Fibroblast of skin of right biceps (primary cell): ENCODE data around the gene NBR1.
"Not testable (repeated sequence)": the region's sequence is repeated elsewhere in the genome, so short reads cannot be mapped to it uniquely, and the experiment has no call there.

Experiments used
- DNase-seq: peaks from one replicate; pipeline ENCODE4 v3.0.0-alpha.2; 2013

The NBR1 gene

GRCh38 chr17:43215341-43215740 is 44.3 kb downstream of the NBR1 start:
- no peak for DNase-seq

- no peak for DNase-seq
Measured at GRCh38 chr17:43216369-43216761, 45.4 kb downstream of the NBR1 start.

- DNase-seq, result no peak
Measured at GRCh38 chr17:43216762-43217613, 46.0 kb downstream of the NBR1 start.

DNA sequence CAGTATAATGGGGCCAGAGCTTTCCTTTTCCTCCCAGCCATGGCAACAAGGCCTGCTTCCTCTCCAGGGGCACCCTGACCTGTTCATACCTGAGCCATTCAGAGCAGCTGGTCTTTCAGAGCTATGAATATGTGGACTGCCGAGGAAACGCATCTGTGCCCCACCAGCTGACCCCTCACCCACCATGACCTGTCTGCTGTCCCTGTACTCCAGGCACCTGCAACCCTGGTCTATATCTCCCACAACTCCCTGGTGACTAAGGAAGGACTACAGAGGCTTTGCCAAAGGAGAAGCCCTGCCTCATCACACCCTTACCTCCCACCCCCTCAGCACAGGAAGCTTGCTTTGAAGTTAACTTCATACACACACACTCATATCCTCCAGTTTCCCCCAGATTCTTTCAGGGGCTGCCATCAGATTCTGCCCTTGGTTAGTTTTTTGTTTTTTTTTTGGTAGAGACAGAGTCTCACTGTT is 46.6 kb downstream of the NBR1 start:
- DNase-seq, result no peak

GRCh38 chr17:43219001-43219400 is 48.0 kb downstream of the NBR1 start:
- no peak for DNase-seq

- DNase-seq, result no peak
Measured at GRCh38 chr17:43219746-43220380, 48.8 kb downstream of the NBR1 start.

- no peak for DNase-seq
Measured at GRCh38 chr17:43220511-43221125, 49.6 kb downstream of the NBR1 start.

GRCh38 chr17:43224146-43224705 is 53.2 kb downstream of the NBR1 start:
- no peak for DNase-seq

GRCh38 chr17:43226393-43226792 is 55.4 kb downstream of the NBR1 start:
- no peak for DNase-seq

- not testable (repeated sequence) for DNase-seq
Measured at GRCh38 chr17:43228020-43228782, 57.2 kb downstream of the NBR1 start, which contains the start of gene CCDC200. CCDC200 (minus strand) TSS chr17:43228623; CDS start chr17:43228554, 69 bp downstream.

GRCh38 chr17:43231205-43232020 is 60.4 kb downstream of the NBR1 start:
- DNase-seq, result not testable (repeated sequence)

DNA sequence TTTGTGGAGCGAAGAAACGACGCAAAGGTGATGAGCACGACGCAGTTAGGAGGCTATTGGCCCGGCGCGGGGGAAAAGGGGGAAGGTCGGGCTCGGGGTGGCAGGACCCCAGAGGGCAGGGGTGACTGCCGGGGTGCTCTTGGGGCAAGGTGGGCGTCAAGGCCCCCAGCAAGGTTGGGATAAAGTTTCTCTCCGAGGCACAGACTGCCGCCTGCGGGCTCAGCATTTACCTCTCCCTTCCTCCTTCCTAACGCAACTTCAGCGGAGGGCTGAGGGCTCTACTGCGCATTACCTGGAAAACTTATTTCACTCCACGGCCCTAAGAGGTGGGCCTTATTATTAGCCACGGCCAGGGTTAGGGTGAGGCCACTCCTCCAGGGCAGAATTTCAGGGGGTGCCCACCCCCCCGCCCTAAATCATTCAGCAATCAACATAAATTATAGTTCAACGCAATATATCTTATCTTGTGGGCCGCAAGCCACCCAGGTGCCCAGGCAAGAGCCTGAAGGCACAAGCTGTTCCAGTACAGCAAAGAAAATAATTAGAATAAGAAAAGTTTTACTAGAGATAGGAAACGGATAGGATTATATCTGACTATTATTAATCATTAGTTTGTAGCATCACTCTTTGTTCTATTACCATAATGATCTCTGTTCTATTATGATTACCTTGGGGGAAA is 61.1 kb downstream of the NBR1 start:
- not testable (repeated sequence) for DNase-seq

- DNase-seq, result not testable (repeated sequence)
Measured at GRCh38 chr17:43233263-43233662, 62.2 kb downstream of the NBR1 start.

DNA sequence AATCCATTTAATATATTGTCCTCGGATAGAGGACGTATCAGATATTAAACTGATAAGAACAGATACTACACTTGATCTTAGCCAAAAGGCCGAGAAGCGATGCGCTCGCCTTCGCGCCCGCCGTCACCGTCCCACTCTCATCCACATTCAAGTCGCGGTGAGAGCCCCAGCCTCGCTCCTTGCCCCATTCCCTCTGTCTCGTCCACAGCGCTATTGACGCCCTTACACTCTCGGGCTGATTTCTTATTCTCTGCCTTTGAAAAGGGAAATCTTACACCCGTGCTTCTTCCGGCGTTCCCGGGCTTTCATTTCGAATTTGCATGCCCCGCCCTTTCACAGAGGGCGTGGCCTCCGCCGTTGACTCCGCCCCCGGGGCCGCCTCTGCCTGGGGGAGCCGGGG is 62.9 kb downstream of the NBR1 start, which contains the start of gene RNU2-1:
TSS of gene RNU2-1 (minus strand) at position 101 of the 400 bp plus-strand sequence.
- DNase-seq, result not testable (repeated sequence)

- DNase-seq, result not testable (repeated sequence)
Measured at GRCh38 chr17:43239597-43239996, 68.6 kb downstream of the NBR1 start.

GRCh38 chr17:43240596-43241352 is 69.8 kb downstream of the NBR1 start:
- DNase-seq, result not testable (repeated sequence)

DNA sequence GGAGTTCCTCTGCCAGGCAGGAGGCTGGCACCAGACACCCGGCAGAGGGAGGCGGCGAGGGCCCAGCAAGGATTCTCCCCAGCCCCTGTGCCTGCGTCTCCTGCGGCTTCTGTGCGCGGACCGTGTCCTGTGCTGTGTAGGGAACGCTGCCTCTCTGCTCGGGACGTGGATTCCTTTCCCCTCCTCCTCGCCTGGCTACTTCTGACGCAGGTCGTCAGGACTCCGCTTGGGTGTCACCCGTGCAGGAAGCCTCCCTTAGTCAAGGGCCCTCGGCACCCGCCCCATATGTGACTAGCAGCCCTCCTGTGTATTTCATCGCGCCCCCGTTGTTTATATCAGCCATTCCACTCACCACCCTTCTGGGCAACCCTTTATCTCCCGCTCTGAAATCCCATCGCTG is 75.4 kb downstream of the NBR1 start:
- DNase-seq, result not testable (repeated sequence)
